ENCODE data around the gene GOLGB1.
"Not testable (repeated sequence)": the region's sequence is repeated elsewhere in the genome, so short reads cannot be mapped to it uniquely, and the experiment has no call there.

The GOLGB1 gene

GRCh38 chr3:121719423-121719822, 30.1 kb downstream of the GOLGB1 start:
- no peaks in the 10 kb centered on the region for H3K9me3 Mint-ChIP-seq
- H3K27ac Mint-ChIP-seq = no peak overlapping the region
- H3K4me1 Mint-ChIP-seq = peaks cover 37% of the 10 kb centered on the region
- no peak overlapping the region for H3K4me3 Mint-ChIP-seq
- H3K36me3 Mint-ChIP-seq = peaks cover 42% of the 10 kb centered on the region
- no peaks in the 10 kb centered on the region for H3K27me3 Mint-ChIP-seq

- H3K27ac Mint-ChIP-seq = peak overlapping the region; percentile 83
- H3K36me3 Mint-ChIP-seq = peaks cover 36% of the 10 kb centered on the region
- H3K27me3 Mint-ChIP-seq = no peaks in the 10 kb centered on the region
- H3K4me3 Mint-ChIP-seq = peak overlapping the region; percentile 45
- H3K9me3 Mint-ChIP-seq = no peaks in the 10 kb centered on the region
- peaks cover 37% of the 10 kb centered on the region for H3K4me1 Mint-ChIP-seq
Measured at GRCh38 chr3:121718205-121718846, 31.2 kb downstream of the GOLGB1 start.

GRCh38 chr3:121710347-121710746, 39.2 kb downstream of the GOLGB1 start:
- H3K27me3 Mint-ChIP-seq = no peaks in the 10 kb centered on the region
- no peak overlapping the region for H3K27ac Mint-ChIP-seq
- peaks cover 5% of the 10 kb centered on the region for H3K4me1 Mint-ChIP-seq
- no peak overlapping the region for H3K4me3 Mint-ChIP-seq
- peaks cover 33% of the 10 kb centered on the region for H3K36me3 Mint-ChIP-seq
- no peaks in the 10 kb centered on the region for H3K9me3 Mint-ChIP-seq

- Mint-ChIP-seq H3K27ac (no peak overlapping the region), H3K27me3 (no peaks in the 10 kb centered on the region), H3K9me3 (no peaks in the 10 kb centered on the region), H3K4me1 (peaks cover 5% of the 10 kb centered on the region), H3K36me3 (peaks cover 37% of the 10 kb centered on the region), H3K4me3 (no peak overlapping the region)
Measured at GRCh38 chr3:121707531-121708273, 41.8 kb downstream of the GOLGB1 start.

GRCh38 chr3:121705541-121705940, 44.0 kb downstream of the GOLGB1 start:
- no peaks in the 10 kb centered on the region for H3K9me3 Mint-ChIP-seq
- peaks cover 5% of the 10 kb centered on the region for H3K4me1 Mint-ChIP-seq
- H3K27me3 Mint-ChIP-seq = no peaks in the 10 kb centered on the region
- peaks cover 38% of the 10 kb centered on the region for H3K36me3 Mint-ChIP-seq
- no peak overlapping the region for H3K27ac Mint-ChIP-seq
- H3K4me3 Mint-ChIP-seq = no peak overlapping the region

GRCh38 chr3:121703973-121704372, 45.6 kb downstream of the GOLGB1 start:
- H3K36me3 Mint-ChIP-seq = peaks cover 38% of the 10 kb centered on the region
- no peak overlapping the region for H3K4me3 Mint-ChIP-seq

GRCh38 chr3:121698901-121699300, 50.6 kb downstream of the GOLGB1 start:
- H3K27ac Mint-ChIP-seq = no peak overlapping the region
- peaks cover 34% of the 10 kb centered on the region for H3K36me3 Mint-ChIP-seq
- no peaks in the 10 kb centered on the region for H3K9me3 Mint-ChIP-seq
- no peaks in the 10 kb centered on the region for H3K4me1 Mint-ChIP-seq
- H3K4me3 Mint-ChIP-seq = no peak overlapping the region
- H3K27me3 Mint-ChIP-seq = no peaks in the 10 kb centered on the region

More at GRCh38 chr3:121703973-121704372, 45.6 kb downstream of the GOLGB1 start:
- Mint-ChIP-seq H3K27me3 (no peaks in the 10 kb centered on the region), H3K27ac (no peak overlapping the region), H3K9me3 (no peaks in the 10 kb centered on the region), H3K4me1 (no peaks in the 10 kb centered on the region)

- H3K27ac Mint-ChIP-seq = no peak overlapping the region
- no peaks in the 10 kb centered on the region for H3K4me1 Mint-ChIP-seq
- H3K36me3 Mint-ChIP-seq = peaks cover 32% of the 10 kb centered on the region
- no peaks in the 10 kb centered on the region for H3K9me3 Mint-ChIP-seq
- H3K4me3 Mint-ChIP-seq = no peak overlapping the region
- no peaks in the 10 kb centered on the region for H3K27me3 Mint-ChIP-seq
Measured at GRCh38 chr3:121698476-121698875, 51.1 kb downstream of the GOLGB1 start.

GRCh38 chr3:121696186-121696585, 53.4 kb downstream of the GOLGB1 start:
- no peak overlapping the region for H3K4me3 Mint-ChIP-seq
- H3K9me3 Mint-ChIP-seq = no peaks in the 10 kb centered on the region
- H3K36me3 Mint-ChIP-seq = peaks cover 42% of the 10 kb centered on the region
- H3K4me1 Mint-ChIP-seq = peaks cover 7% of the 10 kb centered on the region
- H3K27me3 Mint-ChIP-seq = no peaks in the 10 kb centered on the region
- H3K27ac Mint-ChIP-seq = no peak overlapping the region

GRCh38 chr3:121692010-121692699, 57.4 kb downstream of the GOLGB1 start:
- peaks cover 36% of the 10 kb centered on the region for H3K36me3 Mint-ChIP-seq

GRCh38 chr3:121690777-121691405, 58.6 kb downstream of the GOLGB1 start:
- Mint-ChIP-seq H3K27ac (peak overlapping the region; percentile 10), H3K4me3 (no peak overlapping the region), H3K36me3 (peaks cover 40% of the 10 kb centered on the region)

More at GRCh38 chr3:121692010-121692699, 57.4 kb downstream of the GOLGB1 start:
- peaks cover 12% of the 10 kb centered on the region for H3K4me1 Mint-ChIP-seq
- no peaks in the 10 kb centered on the region for H3K27me3 Mint-ChIP-seq
- H3K4me3 Mint-ChIP-seq = no peak overlapping the region
- H3K9me3 Mint-ChIP-seq = no peaks in the 10 kb centered on the region
- no peak overlapping the region for H3K27ac Mint-ChIP-seq

GRCh38 chr3:121688747-121689146, 60.8 kb downstream of the GOLGB1 start:
- not testable (repeated sequence) for H3K27me3 Mint-ChIP-seq, H3K9me3 Mint-ChIP-seq, H3K4me3 Mint-ChIP-seq, H3K27ac Mint-ChIP-seq
- peaks cover 12% of the 10 kb centered on the region for H3K4me1 Mint-ChIP-seq
- H3K36me3 Mint-ChIP-seq = peaks cover 51% of the 10 kb centered on the region

More at GRCh38 chr3:121690777-121691405, 58.6 kb downstream of the GOLGB1 start:
- Mint-ChIP-seq H3K4me1 (peaks cover 12% of the 10 kb centered on the region), H3K27me3 (no peaks in the 10 kb centered on the region), H3K9me3 (peaks cover 7% of the 10 kb centered on the region)

- Mint-ChIP-seq H3K4me1 (no peaks in the 10 kb centered on the region), H3K27me3 (no peaks in the 10 kb centered on the region), H3K27ac (peak overlapping the region; percentile 30), H3K36me3 (peaks cover 38% of the 10 kb centered on the region), H3K9me3 (peaks cover 6% of the 10 kb centered on the region), H3K4me3 (no peak overlapping the region)
Measured at GRCh38 chr3:121681792-121682191, 67.7 kb downstream of the GOLGB1 start.

- Mint-ChIP-seq H3K27ac (no peak overlapping the region), H3K27me3 (no peaks in the 10 kb centered on the region), H3K4me3 (no peak overlapping the region), H3K36me3 (peaks cover 29% of the 10 kb centered on the region), H3K4me1 (no peaks in the 10 kb centered on the region), H3K9me3 (no peaks in the 10 kb centered on the region)
Measured at GRCh38 chr3:121677141-121677540, 72.4 kb downstream of the GOLGB1 start.

- Mint-ChIP-seq H3K27me3 (no peaks in the 10 kb centered on the region), H3K9me3 (no peaks in the 10 kb centered on the region), H3K27ac (no peak overlapping the region), H3K4me3 (no peak overlapping the region), H3K4me1 (no peaks in the 10 kb centered on the region), H3K36me3 (peaks cover 26% of the 10 kb centered on the region)
Measured at GRCh38 chr3:121670676-121671075, 78.9 kb downstream of the GOLGB1 start.
